Osteocyte (in vitro differentiated cells): ENCODE results near the gene GARNL3. TPM values are rescaled to one million over a fixed set of nuclear protein-coding genes. Genes with fewer than 3 reads are reported as not detected.

Source experiments
- DNase-seq: peaks from one replicate; pipeline ENCODE4 v3.0.0; 2021; ENCODE audit warnings: mixed read lengths; ENCODE audit not compliant: unreplicated experiment; ENCODE audit errors: extremely low spot score
- H3K27ac Mint-ChIP-seq: one replicate; pipeline ENCODE4 v1.8.0; 2021; ENCODE audit warnings: mild to moderate bottlenecking, mixed read lengths; ENCODE audit not compliant: unreplicated experiment
- H3K27me3 Mint-ChIP-seq: one replicate; pipeline ENCODE4 v1.8.0; 2021; ENCODE audit warnings: mixed read lengths; ENCODE audit not compliant: unreplicated experiment
- H3K36me3 Mint-ChIP-seq: one replicate; pipeline ENCODE4 v1.8.0; 2021; ENCODE audit warnings: mixed read lengths; ENCODE audit not compliant: unreplicated experiment
- H3K4me1 Mint-ChIP-seq: one replicate; pipeline ENCODE4 v1.8.0; 2021; ENCODE audit warnings: mixed read lengths; ENCODE audit not compliant: unreplicated experiment
- H3K4me3 Mint-ChIP-seq: one replicate; pipeline ENCODE4 v1.8.0; 2021; ENCODE audit warnings: mild to moderate bottlenecking, moderate library complexity, mixed read lengths; ENCODE audit not compliant: unreplicated experiment
- H3K9me3 Mint-ChIP-seq: one replicate; pipeline ENCODE4 v1.8.0; 2021; ENCODE audit warnings: mixed read lengths; ENCODE audit not compliant: unreplicated experiment
- CTCF ChIP-seq: fragments of 200-600 bp; sonication (generic); IDR thresholded peaks from 2 replicates; pipeline ENCODE4 v1.5.0; 2021; ENCODE audit warnings: antibody characterized with exemption, mild to moderate bottlenecking, moderate library complexity
- total RNA-seq: library from RNA; stranded (reverse); gene quantifications from 2 replicates; pipeline ENCODE4 v1.2.1, GENCODE V29; 2021

The GARNL3 gene
- total RNA-seq, 1 donor from 2014 or later: 6.0 TPM

- H3K27ac Mint-ChIP-seq: no peak overlapping the region
- peak; percentile 8 for TF ChIP-seq CTCF
- peaks cover 2% of the 10 kb centered on the region for H3K36me3 Mint-ChIP-seq
- no peak overlapping the region for H3K4me3 Mint-ChIP-seq
- H3K9me3 Mint-ChIP-seq: no peaks in the 10 kb centered on the region
- peaks cover 16% of the 10 kb centered on the region for H3K4me1 Mint-ChIP-seq
- DNase-seq: no peak
- no peaks in the 10 kb centered on the region for H3K27me3 Mint-ChIP-seq
Measured at GRCh38 chr9:127346584-127346983, 82.0 kb downstream of the GARNL3 start.

GRCh38 chr9:127347831-127348776 is 83.5 kb downstream of the GARNL3 start:
- Mint-ChIP-seq H3K36me3 (no peaks in the 10 kb centered on the region), H3K4me3 (no peak overlapping the region), H3K27ac (no peak overlapping the region), H3K9me3 (no peaks in the 10 kb centered on the region), H3K27me3 (no peaks in the 10 kb centered on the region), H3K4me1 (peaks cover 16% of the 10 kb centered on the region)
- no peak for DNase-seq
- peak; percentile 55 for TF ChIP-seq CTCF

- Mint-ChIP-seq H3K27me3 (no peaks in the 10 kb centered on the region), H3K4me3 (no peak overlapping the region), H3K27ac (no peak overlapping the region), H3K4me1 (peaks cover 8% of the 10 kb centered on the region), H3K36me3 (no peaks in the 10 kb centered on the region), H3K9me3 (no peaks in the 10 kb centered on the region)
- TF ChIP-seq CTCF: no peak
- no peak for DNase-seq
Measured at GRCh38 chr9:127349483-127350113, 85.0 kb downstream of the GARNL3 start.

- no peaks in the 10 kb centered on the region for H3K4me1 Mint-ChIP-seq
- no peak overlapping the region for H3K4me3 Mint-ChIP-seq
- no peaks in the 10 kb centered on the region for H3K9me3 Mint-ChIP-seq
- H3K27ac Mint-ChIP-seq: no peak overlapping the region
- TF ChIP-seq CTCF: no peak
- DNase-seq: no peak
- H3K36me3 Mint-ChIP-seq: peaks cover 5% of the 10 kb centered on the region
- no peaks in the 10 kb centered on the region for H3K27me3 Mint-ChIP-seq
Measured at GRCh38 chr9:127351182-127352166, 86.9 kb downstream of the GARNL3 start.
